NCI-H146 treated with DMSO at 0.1 percent for 48 hours (cell line): Measurements from ENCODE around the gene DAB1.

ENCODE experiments used
- DNase-seq: peaks from one replicate; lab custom pipeline; 2025; ENCODE audit not compliant: unreplicated experiment; lab: John Stamatoyannopoulos, UW

The DAB1 gene

DNA sequence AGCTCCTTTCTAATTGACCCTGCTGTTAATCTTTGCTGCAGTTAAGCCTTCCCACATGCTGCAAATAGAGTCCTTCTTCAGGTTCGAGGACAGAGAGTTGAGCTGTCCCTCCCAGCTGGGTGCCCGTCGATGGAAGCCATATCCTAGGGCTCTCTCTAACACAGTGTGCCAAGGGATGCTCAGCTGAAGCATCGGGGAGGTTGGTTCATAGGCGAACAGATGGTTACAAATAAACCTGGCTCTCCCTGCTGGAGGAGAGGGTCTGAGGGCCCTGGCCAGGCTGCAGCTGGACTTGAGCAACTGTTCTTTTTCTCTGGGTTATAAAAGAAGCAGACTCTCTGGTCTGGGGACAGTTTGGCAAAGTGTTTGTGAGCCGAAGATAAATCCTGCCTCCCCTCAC lies 337.7 kb downstream of the DAB1 start:
- DNase-seq, result no peak

GRCh38 chr1:57084701-57085100 lies 339.2 kb downstream of the DAB1 start:
- no peak for DNase-seq

GRCh38 chr1:57082711-57083439 lies 341.0 kb downstream of the DAB1 start:
- DNase-seq, result no peak

DNA sequence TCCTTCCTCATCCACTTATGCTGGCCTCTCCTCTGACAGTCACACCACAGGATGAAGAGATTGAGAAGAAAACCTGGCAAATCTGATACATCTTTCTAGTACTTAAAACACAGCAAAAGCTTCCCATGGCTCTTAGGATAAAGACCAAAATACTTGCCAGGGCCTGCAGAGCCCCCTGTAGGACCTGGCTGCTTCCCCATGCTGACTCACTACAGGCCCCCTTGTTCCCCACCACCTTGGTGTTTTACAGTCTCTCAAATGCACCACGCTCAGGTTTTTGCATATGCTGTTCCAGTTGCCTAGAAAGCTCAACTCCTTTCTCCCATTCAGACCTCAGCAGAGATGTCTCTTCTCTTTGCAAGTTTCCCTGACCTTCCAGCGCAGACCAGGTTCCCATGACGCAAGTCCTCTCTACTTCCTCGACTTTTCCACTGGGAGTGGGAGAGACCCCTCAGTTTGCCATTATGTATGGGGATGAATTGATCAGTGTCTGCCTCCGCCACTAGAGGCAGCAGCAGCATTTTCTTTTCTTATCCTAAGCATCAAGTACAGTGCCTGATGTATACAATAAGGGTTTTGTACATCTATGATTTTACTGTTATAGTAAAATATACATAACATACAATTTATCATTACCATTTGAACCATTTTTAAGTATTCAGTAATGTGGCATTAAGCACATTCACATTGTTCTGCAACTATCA lies 344.3 kb downstream of the DAB1 start:
- no peak for DNase-seq

DNA sequence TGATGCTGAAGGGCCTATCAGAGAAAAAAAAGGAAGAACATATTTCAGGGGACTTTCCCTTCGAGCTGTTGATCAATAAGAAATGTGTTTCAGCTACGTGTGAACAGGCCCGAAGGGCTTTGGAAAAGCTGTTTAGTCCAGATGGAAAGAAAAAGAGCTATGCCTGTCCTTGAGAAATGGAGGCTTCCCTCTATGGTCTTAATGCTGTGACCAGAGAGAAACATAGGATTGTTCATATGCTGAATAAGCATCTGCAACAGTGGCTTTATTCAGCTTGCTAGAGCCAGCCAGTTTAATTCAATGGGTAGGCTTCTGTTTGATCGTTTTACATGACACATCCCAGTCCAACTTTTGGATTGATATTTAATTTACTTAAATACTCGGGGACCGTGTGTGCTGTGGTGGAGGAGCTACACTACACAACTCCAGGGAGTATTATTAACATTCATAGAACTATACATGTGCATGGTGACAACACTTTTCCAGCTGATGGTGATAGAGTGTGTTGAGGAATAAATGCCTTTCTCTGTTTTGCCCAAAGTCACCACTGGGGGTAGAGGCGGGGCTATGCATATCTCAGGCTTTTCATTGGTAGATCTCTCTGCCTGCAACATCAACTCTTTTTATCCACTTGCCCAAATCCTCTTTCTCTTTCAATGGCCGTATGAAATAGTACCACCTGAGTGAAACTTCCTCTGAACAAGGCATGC lies 351.3 kb downstream of the DAB1 start:
- no peak for DNase-seq

GRCh38 chr1:57067863-57068262 lies 356.0 kb downstream of the DAB1 start:
- no peak for DNase-seq

GRCh38 chr1:57066980-57067610 lies 356.8 kb downstream of the DAB1 start:
- DNase-seq, result no peak

- no peak for DNase-seq
Observed at GRCh38 chr1:57065442-57065841, 358.4 kb downstream of the DAB1 start.

- DNase-seq, result no peak
Observed at GRCh38 chr1:57064379-57065140, 359.3 kb downstream of the DAB1 start.

DNA sequence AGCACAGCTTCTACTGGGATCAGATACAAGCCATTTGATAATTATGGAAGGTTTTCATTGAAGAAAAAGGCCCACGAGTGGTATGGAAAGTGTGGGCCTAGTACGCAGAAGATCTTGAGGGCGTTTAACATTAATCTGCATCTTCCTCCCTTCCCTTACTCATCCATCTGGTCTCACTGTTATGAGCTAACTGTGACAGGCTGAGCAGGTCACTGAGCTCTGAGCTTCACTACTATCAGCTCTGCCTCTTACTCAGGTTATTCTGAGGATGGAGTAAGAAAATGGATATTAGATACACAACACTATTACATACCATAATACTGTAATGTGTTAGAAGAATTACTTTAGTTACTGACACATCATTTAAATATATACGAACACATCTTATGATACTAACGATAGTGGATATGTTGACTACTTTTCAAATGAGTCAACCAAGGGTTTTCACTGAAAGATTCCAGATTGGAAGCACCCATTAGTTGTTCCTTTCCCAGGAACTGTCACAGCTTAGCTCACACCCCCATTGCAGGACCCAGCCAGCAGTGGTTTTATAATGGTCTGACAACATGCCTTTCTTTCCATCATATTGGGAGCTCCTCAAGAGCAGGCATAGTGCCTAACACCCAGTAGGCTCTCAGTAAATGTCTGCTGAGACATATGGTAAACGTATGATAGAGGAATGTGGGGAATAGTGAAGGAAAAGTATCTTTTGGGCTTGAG lies 360.3 kb downstream of the DAB1 start:
- no peak for DNase-seq

- DNase-seq, result peak; percentile 27
Observed at GRCh38 chr1:57061369-57061768, 362.5 kb downstream of the DAB1 start.

- DNase-seq, result no peak
Observed at GRCh38 chr1:57060451-57060850, 363.4 kb downstream of the DAB1 start.

GRCh38 chr1:57058652-57059501 lies 365.0 kb downstream of the DAB1 start:
- DNase-seq, result no peak

DNA sequence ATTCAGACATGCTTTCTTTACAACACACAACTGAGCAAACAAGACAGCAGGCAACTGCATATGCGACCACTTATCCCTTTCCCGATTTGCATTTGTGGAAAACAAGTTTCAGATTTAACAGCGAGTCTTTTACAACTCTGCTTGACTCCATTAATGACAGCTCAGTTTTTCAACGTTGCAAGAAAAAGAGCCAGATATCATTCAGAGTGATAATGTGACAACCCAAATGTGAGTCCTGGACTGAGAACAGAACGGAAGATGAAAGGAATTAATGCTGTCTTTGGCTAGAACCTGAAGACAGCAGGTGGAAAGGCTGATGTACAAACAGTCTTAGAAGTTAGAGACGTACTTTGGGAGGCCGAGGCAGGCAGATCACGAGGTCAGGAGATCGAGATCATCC lies 375.0 kb downstream of the DAB1 start:
- no peak for DNase-seq

GRCh38 chr1:57046462-57046861 lies 377.4 kb downstream of the DAB1 start:
- no peak for DNase-seq

DNA sequence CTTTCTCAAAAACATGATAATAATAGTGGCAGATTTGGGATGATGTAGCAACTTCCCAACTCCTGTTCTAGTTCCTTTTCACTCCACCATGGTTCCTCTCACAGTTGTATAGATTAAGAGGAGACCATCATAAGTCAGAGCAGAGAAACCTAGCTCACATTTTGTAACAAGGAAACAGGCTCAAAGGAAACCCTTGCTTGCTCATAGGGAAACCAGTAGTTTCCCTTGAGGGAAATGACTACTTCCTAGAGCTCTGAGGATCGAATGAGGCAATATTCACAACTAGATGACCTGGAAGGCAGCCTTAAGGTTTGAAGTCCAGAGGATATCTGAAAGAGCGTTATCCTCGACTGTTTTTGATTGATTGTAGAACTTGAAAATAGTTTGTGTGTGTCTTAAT lies 382.0 kb downstream of the DAB1 start:
- no peak for DNase-seq

- DNase-seq, result no peak
Observed at GRCh38 chr1:57040811-57041210, 383.0 kb downstream of the DAB1 start.

GRCh38 chr1:57036641-57037579 lies 386.9 kb downstream of the DAB1 start:
- no peak for DNase-seq
